Measurements from ENCODE around the gene FAM114A1.
A peak's percentile ranks its signal among the peaks of the same experiment; 100 is the strongest.

The FAM114A1 gene

GRCh38 chr4:38858097-38858420, 9.5 kb upstream of the FAM114A1 start:
- no peak overlapping the region for H3K4me3 ChIP-seq (replicated peaks; ENCODE audit: low read depth, low read length)
- no peaks in the 10 kb centered on the region for H3K36me3 ChIP-seq (ENCODE audit: control insufficient read depth, insufficient read depth, low read length)
- no peaks in the 10 kb centered on the region for H3K27me3 ChIP-seq (replicated peaks; ENCODE audit: control insufficient read depth, insufficient read depth, low read length)
- DNase-seq (ENCODE audit: extremely low read depth, insufficient read length), result no peak
- TF ChIP-seq CTCF (IDR thresholded peaks at IDR 0.05; ENCODE audit: insufficient read depth, low read length, poor library complexity, severe bottlenecking), result no peak

GRCh38 chr4:38859501-38859900, 8.1 kb upstream of the FAM114A1 start:
- no peaks in the 10 kb centered on the region for H3K36me3 ChIP-seq (ENCODE audit: control insufficient read depth, insufficient read depth, low read length)
- DNase-seq (ENCODE audit: extremely low read depth, insufficient read length), result no peak
- TF ChIP-seq CTCF (IDR thresholded peaks at IDR 0.05; ENCODE audit: insufficient read depth, low read length, poor library complexity, severe bottlenecking), result no peak
- no peak overlapping the region for H3K4me3 ChIP-seq (replicated peaks; ENCODE audit: low read depth, low read length)
- no peaks in the 10 kb centered on the region for H3K27me3 ChIP-seq (replicated peaks; ENCODE audit: control insufficient read depth, insufficient read depth, low read length)

- DNase-seq (ENCODE audit: extremely low read depth, insufficient read length), result peak; percentile 21
- no peak overlapping the region for H3K4me3 ChIP-seq (replicated peaks; ENCODE audit: low read depth, low read length)
- peak; percentile 88 for TF ChIP-seq CTCF (IDR thresholded peaks at IDR 0.05; ENCODE audit: insufficient read depth, low read length, poor library complexity, severe bottlenecking)
- H3K36me3 ChIP-seq (ENCODE audit: control insufficient read depth, insufficient read depth, low read length), result no peaks in the 10 kb centered on the region
- no peaks in the 10 kb centered on the region for H3K27me3 ChIP-seq (replicated peaks; ENCODE audit: control insufficient read depth, insufficient read depth, low read length)
Measured at GRCh38 chr4:38860788-38861424, 6.7 kb upstream of the FAM114A1 start.

- H3K4me3 ChIP-seq (replicated peaks; ENCODE audit: low read depth, low read length), result no peak overlapping the region
Measured at GRCh38 chr4:38861791-38862190, 5.8 kb upstream of the FAM114A1 start.

GRCh38 chr4:38865445-38865844, 2.2 kb upstream of the FAM114A1 start:
- Histone ChIP-seq H3K4me3 (replicated peaks; ENCODE audit: low read depth, low read length) (no peak overlapping the region), H3K27me3 (replicated peaks; ENCODE audit: control insufficient read depth, insufficient read depth, low read length) (no peaks in the 10 kb centered on the region), H3K36me3 (ENCODE audit: control insufficient read depth, insufficient read depth, low read length) (no peaks in the 10 kb centered on the region)
- no peak for TF ChIP-seq CTCF (IDR thresholded peaks at IDR 0.05; ENCODE audit: insufficient read depth, low read length, poor library complexity, severe bottlenecking)
- DNase-seq (ENCODE audit: extremely low read depth, insufficient read length), result no peak

More at GRCh38 chr4:38861791-38862190, 5.8 kb upstream of the FAM114A1 start:
- Histone ChIP-seq H3K36me3 (ENCODE audit: control insufficient read depth, insufficient read depth, low read length) (no peaks in the 10 kb centered on the region), H3K27me3 (replicated peaks; ENCODE audit: control insufficient read depth, insufficient read depth, low read length) (no peaks in the 10 kb centered on the region)
- no peak for TF ChIP-seq CTCF (IDR thresholded peaks at IDR 0.05; ENCODE audit: insufficient read depth, low read length, poor library complexity, severe bottlenecking)
- DNase-seq (ENCODE audit: extremely low read depth, insufficient read length), result no peak

- Histone ChIP-seq H3K4me3 (replicated peaks; ENCODE audit: low read depth, low read length) (peak overlapping the region; percentile 77), H3K27me3 (replicated peaks; ENCODE audit: control insufficient read depth, insufficient read depth, low read length) (no peaks in the 10 kb centered on the region)
- DNase-seq (ENCODE audit: extremely low read depth, insufficient read length), result no peak
Measured at GRCh38 chr4:38866973-38867477, 581 bp upstream of the FAM114A1 start.

More at GRCh38 chr4:38866973-38867477, 581 bp upstream of the FAM114A1 start:
- no peak for TF ChIP-seq CTCF (IDR thresholded peaks at IDR 0.05; ENCODE audit: insufficient read depth, low read length, poor library complexity, severe bottlenecking)
- H3K36me3 ChIP-seq (ENCODE audit: control insufficient read depth, insufficient read depth, low read length), result no peaks in the 10 kb centered on the region

Data from GM06990 (cell line).